PC-9 (cell line): Measurements from ENCODE around the gene PTPRD. TPM values are rescaled to one million over a fixed set of nuclear protein-coding genes. Genes with fewer than 3 reads are reported as not detected.

ENCODE experiments used
- BruUV-seq: library from RNA; stranded (reverse); fragments of 400-500 nt; replicated peaks from 2 replicates; lab custom pipeline; 2021; lab: Mats Ljungman, UMichigan
- CTCF ChIA-PET: fragments of 300-600 bp; sonication (Branson Sonifier 250); formaldehyde crosslinking; loops from one replicate; lab custom pipeline; 2022; ENCODE audit warnings: antibody characterized with exemption; lab: Charles Lee
- POLR2A ChIA-PET: fragments of 300-600 bp; sonication (Branson Sonifier 250); formaldehyde crosslinking; loops from one replicate; lab custom pipeline; 2022; ENCODE audit warnings: antibody characterized with exemption; ENCODE audit not compliant: unreplicated experiment; lab: Charles Lee
- DNase-seq, 2 experiments: peaks; one replicate each; pipeline versions ENCODE4 v3.0.0 to v3.0.0-alpha.2; 2015 to 2022; ENCODE audit warnings: mixed read lengths in 1 of 2
- H2AFZ ChIP-seq: fragments of 200-600 bp; sonication (generic); 2 replicates; pipeline ENCODE4 v1.8.1; 2017; ENCODE audit warnings: antibody characterized with exemption
- H3F3A ChIP-seq: fragments of 200-600 bp; sonication (generic); 2 replicates; pipeline ENCODE4 v1.8.1; 2017; ENCODE audit warnings: antibody characterized with exemption, mild to moderate bottlenecking, low read depth; ENCODE audit not compliant: insufficient read depth
- H3K27ac ChIP-seq: fragments of 200-600 bp; sonication (generic); 2 replicates; pipeline ENCODE4 v1.6.1; 2016; ENCODE audit warnings: mixed run types
- H3K27me3 ChIP-seq: fragments of 200-600 bp; sonication (generic); 2 replicates; pipeline ENCODE4 v1.6.1; 2016; ENCODE audit warnings: low read depth, mixed run types; ENCODE audit not compliant: insufficient read depth
- H3K36me3 ChIP-seq: fragments of 200-600 bp; sonication (generic); 2 replicates; pipeline ENCODE4 v1.6.1; 2016; ENCODE audit warnings: low read depth, mixed run types
- H3K4me1 ChIP-seq: fragments of 200-600 bp; sonication (generic); replicated peaks from 2 replicates; pipeline ENCODE4 v1.6.1; 2016; ENCODE audit warnings: mixed run types; ENCODE audit not compliant: insufficient read depth
- H3K4me2 ChIP-seq: fragments of 200-600 bp; sonication (generic); 2 replicates; pipeline ENCODE4 v1.6.1; 2017; ENCODE audit warnings: mixed run types
- H3K4me3 ChIP-seq: fragments of 200-600 bp; sonication (generic); 2 replicates; pipeline ENCODE4 v1.6.1; 2016; ENCODE audit warnings: mixed run types
- H3K79me2 ChIP-seq: fragments of 200-600 bp; sonication (generic); 2 replicates; pipeline ENCODE4 v1.6.1; 2017; ENCODE audit warnings: low read depth, mixed run types
- H3K9me2 ChIP-seq: fragments of 200-600 bp; sonication (generic); 2 replicates; pipeline ENCODE4 v1.8.1; 2017; ENCODE audit warnings: mild to moderate bottlenecking; ENCODE audit not compliant: insufficient read depth
- H3K9me3 ChIP-seq: fragments of 200-600 bp; sonication (generic); 2 replicates; pipeline ENCODE4 v1.8.1; 2016; ENCODE audit warnings: low read depth; ENCODE audit not compliant: insufficient read depth
- H4K20me1 ChIP-seq: fragments of 200-600 bp; sonication (generic); 2 replicates; pipeline ENCODE4 v1.8.1; 2017; ENCODE audit not compliant: insufficient read depth
- EZH2 ChIP-seq: fragments of 200-600 bp; sonication (generic); IDR thresholded peaks from 2 replicates; pipeline ENCODE4 v1.8.0; 2017; ENCODE audit warnings: antibody characterized with exemption, low read depth
- intact Hi-C: fragments of 100-400 bp; cut with micrococcal nuclease; formaldehyde crosslinking; loops from one replicate; pipeline ENCODE4 v1.10.0; 2022; ENCODE audit not compliant: unreplicated experiment
- total RNA-seq: library from RNA; stranded (reverse); gene quantifications from 2 replicates; pipeline ENCODE4 v1.2.3, GENCODE V29; 2021
- TF ChIP-seq, protein P1 (sequence below): fragments of 200-600 bp; sonication (generic); conservative IDR thresholded peaks from 2 replicates; pipeline ENCODE4 v1.6.1; 2017; ENCODE audit warnings: mixed run types, antibody characterized with exemption, mild to moderate bottlenecking, moderate library complexity

PTPRD gene
- total RNA-seq, 1 experiment from 2014 or later, result not detected

DNA sequence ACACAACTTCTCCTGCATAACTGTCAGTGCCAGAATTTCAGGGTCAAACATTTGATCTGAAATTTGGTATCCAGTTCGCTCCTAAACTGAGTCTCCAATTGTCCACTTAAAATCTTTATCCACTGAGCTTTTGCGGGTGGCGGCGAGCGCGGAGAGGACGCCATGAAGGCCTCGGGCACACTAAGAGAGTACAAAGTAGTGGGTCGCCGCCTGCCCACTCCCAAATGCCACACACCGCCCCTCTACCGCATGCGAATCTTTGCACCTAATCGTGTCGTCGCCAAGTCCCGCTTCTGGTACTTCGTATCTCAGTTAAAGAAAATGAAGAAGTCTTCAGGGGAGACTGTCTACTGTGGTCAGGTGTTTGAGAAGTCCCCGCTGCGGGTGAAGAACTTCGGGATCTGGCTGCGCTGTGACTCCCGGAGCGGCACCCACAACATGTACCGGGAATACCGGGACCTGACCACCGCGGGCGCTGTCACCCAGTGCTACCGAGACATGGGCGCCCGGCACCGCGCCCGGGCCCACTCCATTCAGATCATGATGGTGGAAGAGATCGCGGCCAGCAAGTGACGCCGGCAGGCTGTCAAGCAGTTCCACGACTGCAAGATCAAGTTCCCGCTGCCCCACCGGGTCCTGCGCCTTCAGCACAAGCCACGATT, 1899.5 kb downstream of the PTPRD start:
- POLR2A ChIA-PET, result no interaction called here
- no TSS peak for BruUV-seq
- H3K27me3 ChIP-seq, result no peaks in the 10 kb centered on the region

DNA sequence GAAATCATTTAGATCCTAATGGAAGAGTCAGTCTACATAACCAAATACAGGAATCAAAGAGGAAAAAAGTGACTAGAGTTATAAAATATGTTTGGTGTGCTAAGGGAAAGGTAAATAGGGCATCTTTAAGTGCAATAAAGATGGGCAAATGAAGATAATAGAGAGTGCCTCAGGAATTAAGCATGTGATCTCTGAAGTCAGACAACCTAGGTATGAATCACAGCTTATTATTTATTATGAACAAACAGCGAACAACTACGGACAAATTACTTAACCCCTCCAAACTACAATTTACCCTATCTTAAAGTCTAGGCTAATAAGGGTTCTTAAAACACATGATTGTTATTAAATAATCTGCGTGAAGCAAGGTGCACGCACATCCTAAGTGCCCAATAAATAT, 1903.1 kb downstream of the PTPRD start:
- no peaks in the 10 kb centered on the region for H3F3A ChIP-seq
- no peak for TF ChIP-seq EZH2
- TF ChIP-seq, protein P1, sequence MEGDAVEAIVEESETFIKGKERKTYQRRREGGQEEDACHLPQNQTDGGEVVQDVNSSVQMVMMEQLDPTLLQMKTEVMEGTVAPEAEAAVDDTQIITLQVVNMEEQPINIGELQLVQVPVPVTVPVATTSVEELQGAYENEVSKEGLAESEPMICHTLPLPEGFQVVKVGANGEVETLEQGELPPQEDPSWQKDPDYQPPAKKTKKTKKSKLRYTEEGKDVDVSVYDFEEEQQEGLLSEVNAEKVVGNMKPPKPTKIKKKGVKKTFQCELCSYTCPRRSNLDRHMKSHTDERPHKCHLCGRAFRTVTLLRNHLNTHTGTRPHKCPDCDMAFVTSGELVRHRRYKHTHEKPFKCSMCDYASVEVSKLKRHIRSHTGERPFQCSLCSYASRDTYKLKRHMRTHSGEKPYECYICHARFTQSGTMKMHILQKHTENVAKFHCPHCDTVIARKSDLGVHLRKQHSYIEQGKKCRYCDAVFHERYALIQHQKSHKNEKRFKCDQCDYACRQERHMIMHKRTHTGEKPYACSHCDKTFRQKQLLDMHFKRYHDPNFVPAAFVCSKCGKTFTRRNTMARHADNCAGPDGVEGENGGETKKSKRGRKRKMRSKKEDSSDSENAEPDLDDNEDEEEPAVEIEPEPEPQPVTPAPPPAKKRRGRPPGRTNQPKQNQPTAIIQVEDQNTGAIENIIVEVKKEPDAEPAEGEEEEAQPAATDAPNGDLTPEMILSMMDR, result no peak
- no peak overlapping the region for H3K4me2 ChIP-seq
- no peaks in the 10 kb centered on the region for H3K36me3 ChIP-seq
- no peaks in the 10 kb centered on the region for H3K79me2 ChIP-seq
- BruUV-seq, result no TSS peak
- DNase-seq, result no peak
- no peaks in the 10 kb centered on the region for H3K9me2 ChIP-seq
- no peaks in the 10 kb centered on the region for H4K20me1 ChIP-seq
- no peak overlapping the region for H3K27ac ChIP-seq
- intact Hi-C loops, result no loop called here
- no peak overlapping the region for H3K4me3 ChIP-seq
- H3K4me1 ChIP-seq, result no peaks in the 10 kb centered on the region
- H3K9me3 ChIP-seq, result no peaks in the 10 kb centered on the region
- ChIA-PET CTCF (no interaction called here), POLR2A (no interaction called here)
- no peak overlapping the region for H2AFZ ChIP-seq
- H3K27me3 ChIP-seq, result peaks cover 7% of the 10 kb centered on the region; the same call in 1 of the 2 replicates

More for the DNA sequence above, 1899.5 kb downstream of the PTPRD start:
- no peaks in the 10 kb centered on the region for H3K79me2 ChIP-seq
- intact Hi-C loops, result no loop called here
- H3K9me3 ChIP-seq, result no peaks in the 10 kb centered on the region
- H3K36me3 ChIP-seq, result no peaks in the 10 kb centered on the region
- H3K4me2 ChIP-seq, result no peak overlapping the region
- no peak overlapping the region for H2AFZ ChIP-seq
- TF ChIP-seq, protein P1, result no peak
- no peak for TF ChIP-seq EZH2
- H3K4me3 ChIP-seq, result no peak overlapping the region
- CTCF ChIA-PET, result no interaction called here
- no peaks in the 10 kb centered on the region for H3K4me1 ChIP-seq
- H4K20me1 ChIP-seq, result no peaks in the 10 kb centered on the region
- H3K27ac ChIP-seq, result no peak overlapping the region
- no peak for DNase-seq
- no peaks in the 10 kb centered on the region for H3K9me2 ChIP-seq
- H3F3A ChIP-seq, result no peaks in the 10 kb centered on the region

DNA sequence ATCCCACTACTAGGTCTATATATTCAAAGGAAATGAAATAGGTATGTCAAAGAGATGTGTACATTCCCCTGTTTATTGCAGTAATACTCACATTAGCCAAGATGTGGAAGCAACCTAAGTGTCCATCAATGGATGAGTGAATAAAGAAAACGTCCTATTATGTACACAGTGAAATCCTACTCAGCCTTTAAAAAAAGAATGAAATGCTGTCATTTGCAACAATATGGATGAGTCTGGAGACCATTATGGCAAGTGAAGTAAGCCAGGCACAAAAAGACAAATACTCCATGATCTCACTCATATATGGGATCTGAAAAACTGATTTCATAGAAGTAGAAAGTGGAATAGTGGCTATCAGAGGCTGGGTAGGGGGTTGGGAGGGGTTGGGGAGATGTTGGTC, 1904.1 kb downstream of the PTPRD start:
- DNase-seq, result no peak
- Histone ChIP-seq H3K36me3 (no peaks in the 10 kb centered on the region), H3K27me3 (peaks cover 7% of the 10 kb centered on the region; the same call in 1 of the 2 replicates), H3F3A (no peaks in the 10 kb centered on the region), H3K9me2 (no peaks in the 10 kb centered on the region), H3K79me2 (no peaks in the 10 kb centered on the region), H3K4me3 (no peak overlapping the region), H3K4me1 (no peaks in the 10 kb centered on the region), H3K27ac (no peak overlapping the region), H2AFZ (no peak overlapping the region), H3K4me2 (no peak overlapping the region), H4K20me1 (no peaks in the 10 kb centered on the region), H3K9me3 (no peaks in the 10 kb centered on the region)
- TF ChIP-seq, protein P1, result no peak
- TF ChIP-seq EZH2, result no peak
- BruUV-seq, result no TSS peak
- CTCF ChIA-PET, result no interaction called here
- intact Hi-C loops, result no loop called here
- POLR2A ChIA-PET, result no interaction called here
